ENCODE results near the gene C19orf85. TPM values are rescaled to one million over a fixed set of nuclear protein-coding genes. Genes with fewer than 3 reads are reported as not detected.
A peak's percentile ranks its signal among the peaks of the same experiment; 100 is the strongest.

Gene C19orf85
- total and polyA plus RNA-seq, 10 of the 15 experiments (the other 5 are each of a cell fraction or from before 2014, with no cell fraction given), result not detected

GRCh38 chr19:55503502-55504251 lies 39.1 kb upstream of the C19orf85 start (continued):
- TF ChIP-seq SMC3 (IDR thresholded peaks at IDR 0.05; ENCODE audit: borderline replicate concordance, low read length), result peak; percentile 70
- peak; percentile 93 for TF ChIP-seq NFYB (IDR thresholded peaks at IDR 0.05; ENCODE audit: insufficient read depth, low read depth, low read length)
- TF ChIP-seq IKZF2 (IDR thresholded peaks at IDR 0.05), result peak; percentile 23 to 31; a peak in 2 of 4 replicates
- TF ChIP-seq SREBF2 (IDR thresholded peaks at IDR 0.05; ENCODE audit: low read length), result no peak
- 0 out of 2 replicates have a peak, but pooled peaks have one; percentile 39 for TF ChIP-seq E2F4 (IDR thresholded peaks at IDR 0.05; ENCODE audit: low read depth, low read length)
- TF ChIP-seq BMI1 (IDR thresholded peaks at IDR 0.05; ENCODE audit: borderline replicate concordance), result no peak
- TF ChIP-seq ETV6 (conservative IDR thresholded peaks at IDR 0.05 in 1 of 2, IDR thresholded peaks at IDR 0.05 in 1 of 2; ENCODE audit: borderline replicate concordance in 1 of 2, low read depth in 1 of 2), result no peak
- no peak for TF ChIP-seq ASH2L (IDR thresholded peaks at IDR 0.05; ENCODE audit: borderline replicate concordance, low read depth)
- peak; percentile 86 for TF ChIP-seq ZNF384 (IDR thresholded peaks at IDR 0.05; ENCODE audit: borderline replicate concordance, low read depth, low read length)
- no peak for TF ChIP-seq FOXK2 (IDR thresholded peaks at IDR 0.05)
- TF ChIP-seq ZNF622 (IDR thresholded peaks at IDR 0.05), result no peak
- no peak for TF ChIP-seq STAT3 (IDR thresholded peaks at IDR 0.05; ENCODE audit: low read depth, low read length)
- no peak for TF ChIP-seq ZZZ3 (IDR thresholded peaks at IDR 0.05; ENCODE audit: control insufficient read depth, insufficient read length, low read depth)
- no peak for TF ChIP-seq FOXM1 (IDR thresholded peaks at IDR 0.05; ENCODE audit: low read depth, low read length)
- TF ChIP-seq MLLT1 (IDR thresholded peaks at IDR 0.05), result peak; percentile 94
- peak; percentile 57; the same call in 1 of the 2 replicates for TF ChIP-seq CHD2 (IDR thresholded peaks at IDR 0.05; ENCODE audit: borderline replicate concordance, low read depth, low read length)
- TF ChIP-seq HCFC1 (IDR thresholded peaks at IDR 0.05; ENCODE audit: low read length), result peak; percentile 18; the same call in 1 of the 2 replicates
- peak; percentile 100 for TF ChIP-seq RB1 (IDR thresholded peaks at IDR 0.05; ENCODE audit: borderline replicate concordance)
- TF ChIP-seq CREM (IDR thresholded peaks at IDR 0.05; ENCODE audit: low read depth), result peak; percentile 98
- peak; percentile 100 for TF ChIP-seq NBN (IDR thresholded peaks at IDR 0.05)
- peak; percentile 48 for TF ChIP-seq EED (IDR thresholded peaks at IDR 0.05; ENCODE audit: low read depth)
- peak; percentile 64 for TF ChIP-seq IKZF1 (conservative IDR thresholded peaks at IDR 0.05)
- TF ChIP-seq BCLAF1 (IDR thresholded peaks at IDR 0.05), result no peak
- peak; percentile 77 for TF ChIP-seq NRF1 (conservative IDR thresholded peaks at IDR 0.05; ENCODE audit: low read depth, low read length)
- TF ChIP-seq SMAD1 (IDR thresholded peaks at IDR 0.05; ENCODE audit: low read depth, partially characterized antibody), result no peak
- no peak for TF ChIP-seq MTA2 (IDR thresholded peaks at IDR 0.05; ENCODE audit: low read depth)

Data from GM12878 (cell line).